Mucosa of rectum (tissue), 2 donors: ENCODE measurements around the gene GRAMD2A.
A peak's percentile ranks its signal among the peaks of the same experiment; 100 is the strongest.
"Not testable (repeated sequence)": the region's sequence is repeated elsewhere in the genome, so short reads cannot be mapped to it uniquely, and the experiment has no call there.

Source experiments
- H3K27ac ChIP-seq, 2 donors: one replicate each; pipeline ENCODE4 v1.7.0; 2013; ENCODE audit warnings: inconsistent platforms in 2 of 2, low read depth in 2 of 2, low read length in 2 of 2
- H3K27me3 ChIP-seq, 2 donors: one replicate each; pipeline ENCODE4 v1.7.0; 2013; ENCODE audit warnings: low read length in 2 of 2; ENCODE audit not compliant: control insufficient read depth in 2 of 2, insufficient read depth in 2 of 2
- H3K36me3 ChIP-seq, 2 donors: one replicate each; pipeline ENCODE4 v1.7.0; 2013; ENCODE audit warnings: low read length in 2 of 2; ENCODE audit not compliant: control insufficient read depth in 2 of 2, insufficient read depth in 2 of 2
- H3K4me1 ChIP-seq, 2 donors: one replicate each; pipeline ENCODE4 v1.7.0; 2013; ENCODE audit warnings: low read length in 2 of 2, mild to moderate bottlenecking in 1 of 2; ENCODE audit not compliant: control insufficient read depth in 2 of 2, insufficient read depth in 2 of 2
- H3K4me3 ChIP-seq, 2 donors: one replicate each; pipeline ENCODE4 v1.7.0; 2013; ENCODE audit warnings: low read length in 2 of 2
- H3K9ac ChIP-seq, 2 donors: one replicate each; pipeline ENCODE4 v1.7.0; 2013; ENCODE audit warnings: low read length in 2 of 2, low read depth in 1 of 2, mild to moderate bottlenecking in 1 of 2
- H3K9me3 ChIP-seq, 2 donors: one replicate each; pipeline ENCODE4 v1.7.0; 2013; ENCODE audit warnings: low read length in 2 of 2; ENCODE audit not compliant: control insufficient read depth in 2 of 2
- donor health status: healthy.
- donor health status: Normal muscosa, but diverticular disease.

Gene GRAMD2A

GRCh38 chr15:72176159-72176558 is 21.4 kb downstream of the GRAMD2A start:
- H3K9me3 ChIP-seq: no peaks in the 10 kb centered on the region
- no peak overlapping the region for H3K27ac ChIP-seq
- H3K27me3 ChIP-seq: no peaks in the 10 kb centered on the region
- H3K9ac ChIP-seq: no peak overlapping the region
- no peaks in the 10 kb centered on the region for H3K36me3 ChIP-seq
- H3K4me3 ChIP-seq: no peak overlapping the region
- H3K4me1 ChIP-seq: no peaks in the 10 kb centered on the region

- no peaks in the 10 kb centered on the region for H3K36me3 ChIP-seq
- H3K4me3 ChIP-seq: no peak overlapping the region
- H3K27me3 ChIP-seq: no peaks in the 10 kb centered on the region
- H3K27ac ChIP-seq: no peak overlapping the region
- no peaks in the 10 kb centered on the region for H3K9me3 ChIP-seq
- peaks cover 4% of the 10 kb centered on the region in 2 donors for H3K4me1 ChIP-seq
- no peak overlapping the region for H3K9ac ChIP-seq
Measured at GRCh38 chr15:72175186-72176044, 22.2 kb downstream of the GRAMD2A start.

GRCh38 chr15:72174551-72175165 is 22.9 kb downstream of the GRAMD2A start:
- Histone ChIP-seq H3K27me3 (no peaks in the 10 kb centered on the region), H3K4me3 (no peak overlapping the region), H3K27ac (no peak overlapping the region), H3K4me1 (peaks cover 4 to 9% of the 10 kb centered on the region in 2 donors), H3K9ac (no peak overlapping the region), H3K9me3 (no peaks in the 10 kb centered on the region), H3K36me3 (no peaks in the 10 kb centered on the region)

GRCh38 chr15:72173864-72174550 is 23.6 kb downstream of the GRAMD2A start:
- Histone ChIP-seq H3K9me3 (no peaks in the 10 kb centered on the region), H3K4me1 (peaks cover 4 to 14% of the 10 kb centered on the region in 2 donors), H3K27ac (no peak overlapping the region), H3K4me3 (no peak overlapping the region), H3K9ac (no peak overlapping the region), H3K27me3 (no peaks in the 10 kb centered on the region), H3K36me3 (no peaks in the 10 kb centered on the region)

- no peaks in the 10 kb centered on the region for H3K27me3 ChIP-seq
Measured at GRCh38 chr15:72173401-72173800, 24.2 kb downstream of the GRAMD2A start.

GRCh38 chr15:72172796-72173195 is 24.8 kb downstream of the GRAMD2A start:
- peaks cover 4 to 14% of the 10 kb centered on the region in 2 donors for H3K4me1 ChIP-seq
- no peaks in the 10 kb centered on the region for H3K36me3 ChIP-seq
- H3K27me3 ChIP-seq: no peaks in the 10 kb centered on the region
- no peak overlapping the region for H3K27ac ChIP-seq
- no peak overlapping the region for H3K9ac ChIP-seq
- no peak overlapping the region for H3K4me3 ChIP-seq
- H3K9me3 ChIP-seq: no peaks in the 10 kb centered on the region

More at GRCh38 chr15:72173401-72173800, 24.2 kb downstream of the GRAMD2A start:
- H3K4me3 ChIP-seq: no peak overlapping the region
- no peaks in the 10 kb centered on the region for H3K36me3 ChIP-seq
- H3K27ac ChIP-seq: no peak overlapping the region
- no peaks in the 10 kb centered on the region for H3K9me3 ChIP-seq
- no peak overlapping the region for H3K9ac ChIP-seq
- peaks cover 4 to 14% of the 10 kb centered on the region in 2 donors for H3K4me1 ChIP-seq

- H3K9me3 ChIP-seq, H3K27ac ChIP-seq, H3K9ac ChIP-seq, H3K27me3 ChIP-seq, H3K36me3 ChIP-seq, H3K4me3 ChIP-seq: not testable (repeated sequence)
- H3K4me1 ChIP-seq: peaks cover 4 to 14% of the 10 kb centered on the region in 2 donors
Measured at GRCh38 chr15:72171978-72172377, 25.6 kb downstream of the GRAMD2A start.

- Histone ChIP-seq H3K9me3 (no peaks in the 10 kb centered on the region), H3K4me3 (peak overlapping the region in 1 of 2 donors; percentile 15), H3K36me3 (no peaks in the 10 kb centered on the region), H3K4me1 (peaks cover 4 to 14% of the 10 kb centered on the region in 2 donors), H3K9ac (no peak overlapping the region), H3K27ac (peak overlapping the region in 1 of 2 donors; percentile 70), H3K27me3 (no peaks in the 10 kb centered on the region)
Measured at GRCh38 chr15:72170691-72171090, 26.9 kb downstream of the GRAMD2A start.

- Histone ChIP-seq H3K9me3 (no peaks in the 10 kb centered on the region), H3K4me1 (peaks cover 4 to 14% of the 10 kb centered on the region in 2 donors), H3K4me3 (peak overlapping the region; percentile 17 to 58), H3K9ac (peak overlapping the region; percentile 24 to 73), H3K36me3 (no peaks in the 10 kb centered on the region), H3K27me3 (no peaks in the 10 kb centered on the region), H3K27ac (peak overlapping the region; percentile 60 to 87)
Measured at GRCh38 chr15:72169921-72170611, 27.5 kb downstream of the GRAMD2A start.
